Fibroblast of gingiva (primary cell): ENCODE data around the gene FNDC8.
"Not testable (repeated sequence)": the region's sequence is repeated elsewhere in the genome, so short reads cannot be mapped to it uniquely, and the experiment has no call there.

Source experiments
- DNase-seq: peaks from one replicate; pipeline ENCODE4 v3.0.0-alpha.2; 2011; ENCODE audit warnings: low read depth

FNDC8 gene

GRCh38 chr17:35171834-35172233 is 50.4 kb downstream of the FNDC8 start:
- no peak for DNase-seq

DNA sequence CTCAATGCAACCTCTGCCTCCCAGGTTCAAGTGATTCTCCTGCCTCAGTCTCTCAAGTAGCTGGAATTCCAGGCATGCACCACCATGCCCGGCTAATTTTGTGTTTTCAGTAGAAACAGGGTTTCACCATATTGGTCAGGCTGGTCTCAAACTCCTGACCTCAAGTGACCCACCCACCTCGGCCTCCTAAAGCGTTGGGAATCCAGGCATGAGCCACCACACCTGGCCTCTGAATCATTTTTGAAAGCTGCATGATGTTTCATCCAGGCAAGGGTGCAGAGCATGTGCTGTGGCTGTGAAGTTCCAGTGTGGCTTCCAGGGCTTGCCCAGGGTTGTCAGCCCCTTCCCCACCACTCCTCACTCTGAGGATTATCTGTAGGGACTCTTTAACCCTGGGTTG is 50.9 kb downstream of the FNDC8 start:
- DNase-seq, result not testable (repeated sequence)

DNA sequence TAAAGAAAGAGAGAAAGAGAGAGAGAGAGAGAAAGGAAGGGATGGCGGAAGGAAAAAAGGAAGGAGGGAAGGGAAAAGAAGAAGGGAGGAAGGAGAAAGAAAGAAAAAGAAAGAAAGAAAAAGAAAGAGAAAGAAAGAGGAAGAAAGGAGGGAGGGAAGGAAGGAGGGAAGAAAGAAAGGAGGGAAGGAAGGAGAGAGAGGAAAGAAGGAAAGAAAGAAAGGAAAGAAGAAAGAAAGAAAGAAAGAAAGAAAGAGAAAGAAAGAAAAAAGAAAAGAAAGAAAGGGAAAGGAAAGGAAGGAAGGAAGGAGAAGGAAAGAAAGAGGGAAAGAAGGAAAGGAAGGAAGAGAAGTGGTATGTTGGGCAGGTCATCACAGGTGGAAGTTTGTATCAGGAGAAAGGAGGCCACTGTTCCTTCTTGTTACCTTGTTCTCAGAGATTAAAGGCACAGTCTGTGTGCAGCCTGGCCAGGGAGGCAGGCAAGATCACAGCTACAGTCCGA is 53.5 kb downstream of the FNDC8 start:
- no peak for DNase-seq

GRCh38 chr17:35175638-35176415 is 54.4 kb downstream of the FNDC8 start:
- no peak for DNase-seq

DNA sequence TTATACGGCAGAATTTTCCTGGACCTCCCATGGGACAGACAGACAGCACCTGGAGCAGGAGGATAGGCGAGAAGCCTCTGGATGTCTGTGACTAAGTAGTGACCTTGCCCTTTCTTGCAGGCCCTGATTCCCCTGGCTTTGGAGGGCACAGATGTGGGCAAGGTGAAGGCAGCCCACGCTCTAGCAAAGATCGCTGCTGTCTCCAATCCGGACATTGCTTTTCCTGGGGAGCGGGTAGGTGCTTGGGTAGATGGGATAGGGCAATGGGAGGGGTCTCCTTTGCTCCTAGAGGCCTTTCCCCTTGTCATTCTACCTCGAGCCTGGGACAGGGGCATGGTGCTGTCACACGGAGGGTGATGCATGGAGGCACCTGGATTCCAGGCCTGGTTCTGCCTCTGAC is 55.5 kb downstream of the FNDC8 start:
- DNase-seq, result no peak

DNA sequence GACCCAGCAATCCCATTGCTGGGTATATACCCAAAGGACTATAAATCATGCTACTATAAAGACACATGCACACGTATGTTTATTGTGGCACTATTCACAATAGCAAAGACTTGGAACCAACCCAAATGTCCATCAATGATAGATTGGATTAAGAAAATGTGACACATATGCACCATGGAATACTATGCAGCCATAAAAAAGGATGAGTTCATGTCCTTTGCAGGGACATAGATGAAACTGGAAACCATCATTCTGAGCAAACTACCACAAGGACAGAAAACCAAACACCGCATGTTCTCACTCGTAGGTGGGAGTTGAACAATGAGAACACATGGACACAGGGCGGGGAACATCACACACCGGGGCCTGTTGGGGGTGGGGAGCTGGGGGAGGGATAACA is 58.0 kb downstream of the FNDC8 start:
- DNase-seq, result not testable (repeated sequence)
